Measurements from ENCODE around the gene GPR107. TPM values are rescaled to one million over a fixed set of nuclear protein-coding genes. Genes with fewer than 3 reads are reported as not detected.

The GPR107 gene
- total RNA-seq, 5 donors from 2014 or later (not counting 1 experiment from before 2014, with no cell fraction given), result 21.3 to 29.1 (median 22.1) TPM

DNA sequence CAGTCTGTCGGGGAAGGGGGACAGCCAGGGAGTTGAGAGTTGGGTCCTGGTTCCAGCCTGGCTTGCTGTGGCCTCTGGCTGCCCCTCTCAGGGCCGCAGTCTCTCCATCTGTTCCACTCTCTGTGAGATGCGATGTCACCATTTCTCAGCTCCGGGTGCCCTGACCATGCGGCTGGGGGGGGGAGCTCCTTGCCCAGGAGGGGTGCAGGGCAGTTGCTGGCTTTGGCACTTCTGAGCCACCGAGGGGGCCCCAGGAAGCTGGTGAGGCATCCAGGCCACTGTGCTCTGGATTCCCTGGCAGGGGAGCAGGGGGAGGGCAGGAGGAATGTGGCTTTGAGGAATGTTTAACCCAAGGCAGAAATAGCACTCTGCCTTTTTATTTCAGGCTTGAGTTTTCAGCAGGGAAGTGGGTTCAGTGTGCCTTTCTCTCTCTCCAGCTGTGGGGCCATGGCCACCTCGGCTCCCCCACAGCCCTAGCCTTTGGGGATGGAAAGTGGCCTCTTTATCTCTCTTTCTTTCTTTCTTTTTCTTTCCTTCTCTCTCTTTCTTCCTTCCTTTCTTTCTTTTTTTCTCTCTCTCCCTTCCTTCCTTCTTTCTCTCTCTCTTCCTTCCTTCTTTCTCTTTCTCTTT, 129.5 kb downstream of the GPR107 start:
- no peak overlapping the region for H3K27ac ChIP-seq (ENCODE audit: low read length)
- no peaks in the 10 kb centered on the region for H3K36me3 Mint-ChIP-seq
- no peak for DNase-seq
- 59% methylated on average over 6 of the region's 7 CpGs for WGBS (ENCODE audit: insufficient coverage)
- POLR2A ChIA-PET, result interaction anchor here in 1 of 2 donors (0.6 kb wide), 1 partner anchor 13 kb away, joined by 3 read pairs; no protein-coding TSS in a partner anchor
- H3K4me3 Mint-ChIP-seq, result no peak overlapping the region
- H3K27me3 Mint-ChIP-seq, result no peaks in the 10 kb centered on the region
- no peaks in the 10 kb centered on the region for H3K9me3 ChIP-seq
- H3K4me1 ChIP-seq (ENCODE audit: control insufficient read depth in 1 of 2, extremely low read depth in 1 of 2, insufficient read depth in 2 of 2, low read length in 2 of 2), result no peaks in the 10 kb centered on the region
- peaks cover 0 to 8% (median 0%) of the 10 kb centered on the region in 3 donors for H3K4me1 Mint-ChIP-seq
- no peaks in the 10 kb centered on the region for H3K9me3 Mint-ChIP-seq
- no peak overlapping the region for H3K27ac Mint-ChIP-seq
- CTCF ChIA-PET, result no interaction called here
- no peaks in the 10 kb centered on the region for H3K36me3 ChIP-seq (ENCODE audit: control insufficient read depth in 2 of 2, extremely low read depth in 1 of 2, insufficient read depth in 1 of 2, low read length in 1 of 2)
- no peak overlapping the region for H3K4me3 ChIP-seq (ENCODE audit: control insufficient read depth in 1 of 2, extremely low read depth in 1 of 2, low read length in 1 of 2)
- ATAC-seq (replicated peaks in 1 of 4), result no peak
- peaks cover 0 to 19% of the 10 kb centered on the region in 2 experiments for H3K27me3 ChIP-seq (replicated peaks in 1 of 2; ENCODE audit: control insufficient read depth in 2 of 2, extremely low read depth in 1 of 2, insufficient read depth in 2 of 2, low read length in 1 of 2)

DNA sequence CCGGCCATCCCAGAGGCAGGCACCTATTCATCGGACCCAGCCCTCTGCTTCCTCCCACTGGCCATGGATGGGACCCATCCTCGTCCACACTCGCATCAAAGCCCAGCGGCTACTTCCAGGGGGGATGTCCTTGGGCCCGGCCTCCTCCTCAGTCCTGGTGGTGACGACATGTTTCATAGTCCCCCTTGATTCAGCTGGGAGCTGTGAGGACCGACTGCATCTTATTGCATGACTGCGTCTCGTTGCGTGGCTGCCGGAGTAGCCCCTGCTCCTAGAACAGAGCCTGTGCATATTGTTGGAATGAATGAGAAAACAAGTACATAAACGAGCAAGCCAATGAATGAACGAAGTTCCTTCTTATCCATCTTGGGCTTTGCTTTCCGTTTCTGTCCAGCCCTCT, 131.3 kb downstream of the GPR107 start:
- no peak overlapping the region for H3K27ac ChIP-seq (ENCODE audit: low read length)
- no peaks in the 10 kb centered on the region for H3K36me3 ChIP-seq (ENCODE audit: control insufficient read depth in 2 of 2, extremely low read depth in 1 of 2, insufficient read depth in 1 of 2, low read length in 1 of 2)
- DNase-seq, result no peak
- H3K4me3 ChIP-seq (ENCODE audit: control insufficient read depth in 1 of 2, extremely low read depth in 1 of 2, low read length in 1 of 2), result no peak overlapping the region
- no peak overlapping the region for H3K27ac Mint-ChIP-seq
- H3K36me3 Mint-ChIP-seq, result no peaks in the 10 kb centered on the region
- no peak for ATAC-seq (replicated peaks in 1 of 4)
- no peak overlapping the region for H3K4me3 Mint-ChIP-seq
- CTCF ChIA-PET, result no interaction called here
- H3K9me3 Mint-ChIP-seq, result no peaks in the 10 kb centered on the region
- H3K9me3 ChIP-seq, result no peaks in the 10 kb centered on the region
- H3K27me3 Mint-ChIP-seq, result no peaks in the 10 kb centered on the region
- peaks cover 0 to 8% (median 0%) of the 10 kb centered on the region in 3 donors for H3K4me1 Mint-ChIP-seq
- peaks cover 0 to 18% of the 10 kb centered on the region in 2 experiments for H3K27me3 ChIP-seq (replicated peaks in 1 of 2; ENCODE audit: control insufficient read depth in 2 of 2, extremely low read depth in 1 of 2, insufficient read depth in 2 of 2, low read length in 1 of 2)
- no peaks in the 10 kb centered on the region for H3K4me1 ChIP-seq (ENCODE audit: control insufficient read depth in 1 of 2, extremely low read depth in 1 of 2, insufficient read depth in 2 of 2, low read length in 2 of 2)
- POLR2A ChIA-PET, result interaction anchor here in 1 of 2 donors (0.7 kb wide), 1 partner anchor 330 kb away, joined by 5 read pairs; no protein-coding TSS in a partner anchor
- WGBS (ENCODE audit: insufficient coverage), result 88% methylated on average over 8 of the region's 15 CpGs

DNA sequence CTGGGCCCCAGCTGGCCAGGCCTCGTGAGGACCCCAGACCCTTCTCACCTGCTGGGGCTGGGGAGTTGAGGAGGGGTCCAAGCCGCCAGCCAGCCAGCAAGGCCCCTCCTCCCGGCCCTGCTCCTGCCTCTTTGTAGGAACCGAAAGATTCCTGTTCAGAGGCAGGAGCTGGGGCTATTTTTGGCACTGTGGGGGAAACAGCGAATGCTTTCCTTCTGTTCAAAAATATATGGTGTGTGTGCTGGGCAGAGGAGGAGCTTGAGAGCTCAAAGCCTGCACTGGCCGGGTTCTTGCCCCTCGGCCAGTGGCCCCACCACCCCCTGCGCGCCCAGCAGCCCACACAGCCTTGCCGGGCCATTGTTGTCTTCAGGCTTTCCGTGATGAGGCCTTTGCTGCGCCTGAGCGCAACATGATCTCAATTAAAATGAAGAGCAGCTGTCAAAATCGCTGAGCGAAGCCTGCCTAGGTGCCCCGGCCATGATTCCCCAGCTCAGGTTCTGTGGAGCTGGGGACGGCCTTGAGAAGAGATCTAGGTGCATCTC, 131.9 kb downstream of the GPR107 start:
- Mint-ChIP-seq H3K36me3 (no peaks in the 10 kb centered on the region), H3K9me3 (no peaks in the 10 kb centered on the region), H3K27me3 (no peaks in the 10 kb centered on the region), H3K27ac (no peak overlapping the region), H3K4me3 (no peak overlapping the region), H3K4me1 (peaks cover 0 to 8% (median 0%) of the 10 kb centered on the region in 3 donors)
- DNase-seq (no peak), ATAC-seq (replicated peaks in 1 of 4) (no peak)
- no peaks in the 10 kb centered on the region for H3K9me3 ChIP-seq
- ChIA-PET POLR2A (no interaction called here), CTCF (no interaction called here)
- H3K4me3 ChIP-seq (ENCODE audit: control insufficient read depth in 1 of 2, extremely low read depth in 1 of 2, low read length in 1 of 2), result no peak overlapping the region
- peaks cover 0 to 18% of the 10 kb centered on the region in 2 experiments for H3K27me3 ChIP-seq (replicated peaks in 1 of 2; ENCODE audit: control insufficient read depth in 2 of 2, extremely low read depth in 1 of 2, insufficient read depth in 2 of 2, low read length in 1 of 2)
- H3K4me1 ChIP-seq (ENCODE audit: control insufficient read depth in 1 of 2, extremely low read depth in 1 of 2, insufficient read depth in 2 of 2, low read length in 2 of 2), result no peaks in the 10 kb centered on the region
- H3K36me3 ChIP-seq (ENCODE audit: control insufficient read depth in 2 of 2, extremely low read depth in 1 of 2, insufficient read depth in 1 of 2, low read length in 1 of 2), result no peaks in the 10 kb centered on the region
- 88% methylated on average over 16 of the region's 17 CpGs for WGBS (ENCODE audit: insufficient coverage)
- no peak overlapping the region for H3K27ac ChIP-seq (ENCODE audit: low read length)

DNA sequence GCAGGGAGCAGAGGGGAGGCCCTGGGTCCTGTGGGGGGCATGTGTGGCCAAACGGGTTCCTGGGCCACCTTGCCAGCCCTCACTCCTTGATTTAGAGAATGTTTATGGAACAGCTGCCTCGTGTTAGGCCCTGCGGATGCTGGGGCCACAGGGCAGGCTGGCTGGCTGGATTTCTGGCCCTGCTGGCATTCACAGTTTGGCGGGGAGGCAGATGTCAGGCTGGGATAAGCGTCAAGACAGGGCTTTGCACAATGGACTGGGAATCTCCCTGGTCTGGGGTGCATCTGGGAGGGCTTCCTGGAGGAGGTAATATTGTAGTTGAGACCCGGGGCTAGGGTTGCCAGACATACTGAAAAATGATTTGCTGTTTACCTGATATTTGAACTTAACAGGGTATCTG, 132.3 kb downstream of the GPR107 start:
- no peaks in the 10 kb centered on the region for H3K36me3 ChIP-seq (ENCODE audit: control insufficient read depth in 2 of 2, extremely low read depth in 1 of 2, insufficient read depth in 1 of 2, low read length in 1 of 2)
- peaks cover 0 to 20% of the 10 kb centered on the region in 2 experiments for H3K27me3 ChIP-seq (replicated peaks in 1 of 2; ENCODE audit: control insufficient read depth in 2 of 2, extremely low read depth in 1 of 2, insufficient read depth in 2 of 2, low read length in 1 of 2)
- H3K4me3 Mint-ChIP-seq, result no peak overlapping the region
- no peak overlapping the region for H3K27ac ChIP-seq (ENCODE audit: low read length)
- H3K27me3 Mint-ChIP-seq, result no peaks in the 10 kb centered on the region
- no peak for ATAC-seq (replicated peaks in 1 of 4)
- ChIA-PET POLR2A (no interaction called here), CTCF (no interaction called here)
- H3K9me3 ChIP-seq, result no peaks in the 10 kb centered on the region
- WGBS (ENCODE audit: insufficient coverage), result 83% methylated on average over 6 of the region's 6 CpGs
- no peaks in the 10 kb centered on the region for H3K9me3 Mint-ChIP-seq
- no peaks in the 10 kb centered on the region for H3K4me1 ChIP-seq (ENCODE audit: control insufficient read depth in 1 of 2, extremely low read depth in 1 of 2, insufficient read depth in 2 of 2, low read length in 2 of 2)
- H3K36me3 Mint-ChIP-seq, result no peaks in the 10 kb centered on the region
- peaks cover 0 to 8% (median 0%) of the 10 kb centered on the region in 3 donors for H3K4me1 Mint-ChIP-seq
- H3K27ac Mint-ChIP-seq, result no peak overlapping the region
- no peak for DNase-seq
- H3K4me3 ChIP-seq (ENCODE audit: control insufficient read depth in 1 of 2, extremely low read depth in 1 of 2, low read length in 1 of 2), result no peak overlapping the region

DNA sequence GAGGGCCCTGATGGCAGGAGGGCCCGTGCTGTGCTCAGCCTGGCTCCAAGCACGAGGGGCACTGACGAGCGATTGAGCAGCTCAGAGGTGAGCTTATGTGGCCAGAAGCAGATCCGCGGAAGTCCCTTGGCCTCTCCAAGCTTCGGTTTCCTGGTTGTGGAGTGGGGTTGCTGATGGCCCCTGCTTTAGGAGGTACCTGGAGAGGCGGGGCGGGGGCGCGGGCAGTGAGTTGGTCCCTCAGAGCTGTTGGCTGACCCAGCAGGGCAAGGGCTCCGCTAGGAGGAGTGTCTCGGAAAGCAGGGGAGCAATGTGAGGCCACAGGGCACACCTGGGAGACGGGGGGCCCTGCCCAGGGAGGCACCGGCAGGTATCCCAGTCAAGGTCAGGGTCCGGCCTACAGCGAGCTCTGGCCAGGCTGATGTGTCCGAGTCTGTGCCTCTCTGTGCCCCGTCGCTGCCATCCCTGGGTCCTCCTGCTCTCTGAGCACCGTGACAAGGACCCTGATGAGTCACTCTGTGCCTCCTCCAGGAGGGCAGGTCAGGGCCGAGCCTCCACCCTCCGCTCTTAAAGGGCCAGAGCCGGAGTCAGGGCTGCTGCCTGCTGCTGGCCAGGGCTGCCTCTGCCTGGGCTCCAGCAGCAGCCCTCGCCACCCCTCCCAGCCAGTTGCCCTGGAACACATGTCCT, 133.3 kb downstream of the GPR107 start:
- Histone ChIP-seq H3K36me3 (ENCODE audit: control insufficient read depth in 2 of 2, extremely low read depth in 1 of 2, insufficient read depth in 1 of 2, low read length in 1 of 2) (no peaks in the 10 kb centered on the region), H3K4me3 (ENCODE audit: control insufficient read depth in 1 of 2, extremely low read depth in 1 of 2, low read length in 1 of 2) (no peak overlapping the region), H3K4me1 (ENCODE audit: control insufficient read depth in 1 of 2, extremely low read depth in 1 of 2, insufficient read depth in 2 of 2, low read length in 2 of 2) (no peaks in the 10 kb centered on the region), H3K27me3 (replicated peaks in 1 of 2; ENCODE audit: control insufficient read depth in 2 of 2, extremely low read depth in 1 of 2, insufficient read depth in 2 of 2, low read length in 1 of 2) (peaks cover 0 to 22% of the 10 kb centered on the region in 2 experiments), H3K27ac (ENCODE audit: low read length) (no peak overlapping the region), H3K9me3 (no peaks in the 10 kb centered on the region)
- Mint-ChIP-seq H3K9me3 (no peaks in the 10 kb centered on the region), H3K4me3 (no peak overlapping the region), H3K4me1 (peaks cover 0 to 8% (median 0%) of the 10 kb centered on the region in 3 donors), H3K27ac (no peak overlapping the region), H3K36me3 (no peaks in the 10 kb centered on the region), H3K27me3 (no peaks in the 10 kb centered on the region)
- CTCF ChIA-PET, result no interaction called here
- POLR2A ChIA-PET, result no interaction called here
- DNase-seq, result no peak
- ATAC-seq (replicated peaks in 1 of 4), result no peak
- 84% methylated on average over 23 of the region's 25 CpGs for WGBS (ENCODE audit: insufficient coverage)

DNA sequence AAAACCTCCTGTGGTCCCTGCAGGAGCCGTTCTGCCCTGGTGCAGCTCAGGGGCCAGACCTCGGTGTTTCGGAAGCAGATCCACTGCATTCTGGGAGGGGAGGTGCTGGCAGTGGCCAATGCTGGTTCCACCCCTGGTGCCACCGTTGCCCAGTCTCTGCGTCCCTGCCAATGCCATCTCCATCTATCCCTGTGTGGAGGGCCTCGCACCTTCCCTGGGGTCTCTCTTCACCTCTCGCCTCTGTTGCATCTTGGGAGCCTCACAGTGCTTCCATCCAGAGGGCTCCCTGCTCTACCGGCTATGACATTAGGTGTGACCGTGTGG, 133.8 kb downstream of the GPR107 start:
- Histone ChIP-seq H3K4me3 (ENCODE audit: control insufficient read depth in 1 of 2, extremely low read depth in 1 of 2, low read length in 1 of 2) (no peak overlapping the region), H3K4me1 (ENCODE audit: control insufficient read depth in 1 of 2, extremely low read depth in 1 of 2, insufficient read depth in 2 of 2, low read length in 2 of 2) (no peaks in the 10 kb centered on the region), H3K27me3 (replicated peaks in 1 of 2; ENCODE audit: control insufficient read depth in 2 of 2, extremely low read depth in 1 of 2, insufficient read depth in 2 of 2, low read length in 1 of 2) (peaks cover 0 to 25% of the 10 kb centered on the region in 2 experiments), H3K9me3 (no peaks in the 10 kb centered on the region), H3K36me3 (ENCODE audit: control insufficient read depth in 2 of 2, extremely low read depth in 1 of 2, insufficient read depth in 1 of 2, low read length in 1 of 2) (no peaks in the 10 kb centered on the region), H3K27ac (ENCODE audit: low read length) (no peak overlapping the region)
- Mint-ChIP-seq H3K27me3 (no peaks in the 10 kb centered on the region), H3K4me3 (no peak overlapping the region), H3K4me1 (peaks cover 0 to 8% (median 0%) of the 10 kb centered on the region in 3 donors), H3K27ac (no peak overlapping the region), H3K36me3 (no peaks in the 10 kb centered on the region), H3K9me3 (no peaks in the 10 kb centered on the region)
- DNase-seq, result no peak
- POLR2A ChIA-PET, result no interaction called here
- WGBS (ENCODE audit: insufficient coverage), result 81% methylated on average over 9 of the region's 9 CpGs
- CTCF ChIA-PET, result no interaction called here
- no peak for ATAC-seq (replicated peaks in 1 of 4)
